GM19463 (cell line): ENCODE measurements around the gene SEC62.

Source experiments
- ATAC-seq: cut with Tn5 transposase; IDR thresholded peaks from one replicate; pipeline ENCODE4 v1.9.1; 2021; ENCODE audit warnings: mild to moderate bottlenecking, moderate library complexity; ENCODE audit not compliant: unreplicated experiment

SEC62 gene

DNA sequence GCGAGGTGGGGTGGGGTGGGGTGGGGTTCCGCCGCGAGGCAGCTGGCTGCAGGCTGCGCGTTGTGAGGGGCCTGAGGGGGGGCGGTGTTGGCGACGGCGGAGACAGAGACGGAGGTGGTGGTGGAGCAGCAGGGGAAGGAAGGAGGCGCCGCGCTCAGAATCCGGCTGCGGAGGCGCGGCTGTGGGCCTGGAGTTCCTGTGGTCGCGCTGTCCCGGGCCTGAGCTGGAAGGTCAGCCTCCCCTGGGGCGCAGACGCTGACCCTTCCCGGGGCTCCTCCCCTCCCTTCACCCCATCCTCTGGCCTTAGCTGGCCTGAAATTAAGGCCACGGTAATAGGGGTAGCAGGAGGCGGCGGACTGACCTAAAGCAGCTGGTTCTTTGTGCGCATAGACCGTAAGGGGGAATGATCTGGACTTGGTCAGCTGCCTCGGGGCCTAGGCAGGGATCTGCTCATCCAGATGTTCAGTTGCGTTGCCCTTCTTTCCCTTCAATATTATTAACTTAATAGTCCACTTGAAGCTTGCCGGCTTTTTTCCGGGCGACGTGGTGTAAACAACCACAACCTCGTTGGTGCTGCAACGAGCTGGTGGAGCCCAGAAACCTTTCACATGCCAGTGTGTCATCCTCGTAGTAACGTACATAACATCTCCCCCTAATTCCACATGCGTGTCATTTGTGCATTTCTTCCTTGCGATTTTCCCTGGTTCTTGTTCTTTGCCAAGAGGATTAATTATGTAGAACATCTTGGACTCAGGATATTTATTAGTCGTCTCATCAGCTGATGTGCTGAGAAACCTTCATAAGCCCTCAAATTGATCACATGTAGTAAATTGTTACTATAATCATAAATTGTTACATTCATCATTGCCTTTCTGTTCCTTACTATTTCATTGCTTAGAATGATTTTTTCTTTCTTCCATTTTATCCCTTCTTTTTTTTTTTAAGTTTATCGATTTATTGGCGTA is 626 bp downstream of the SEC62 start:
- ATAC-seq = peak; percentile 31

- no peak for ATAC-seq
Measured at GRCh38 chr3:169968224-169968885, 1.7 kb downstream of the SEC62 start.

GRCh38 chr3:169969174-169970095 is 2.8 kb downstream of the SEC62 start:
- no peak for ATAC-seq

- no peak for ATAC-seq
Measured at GRCh38 chr3:169970847-169971246, 4.2 kb downstream of the SEC62 start.

GRCh38 chr3:169971522-169971921 is 4.9 kb downstream of the SEC62 start:
- ATAC-seq = no peak

GRCh38 chr3:169980055-169980454 is 13.4 kb downstream of the SEC62 start:
- ATAC-seq = no peak

DNA sequence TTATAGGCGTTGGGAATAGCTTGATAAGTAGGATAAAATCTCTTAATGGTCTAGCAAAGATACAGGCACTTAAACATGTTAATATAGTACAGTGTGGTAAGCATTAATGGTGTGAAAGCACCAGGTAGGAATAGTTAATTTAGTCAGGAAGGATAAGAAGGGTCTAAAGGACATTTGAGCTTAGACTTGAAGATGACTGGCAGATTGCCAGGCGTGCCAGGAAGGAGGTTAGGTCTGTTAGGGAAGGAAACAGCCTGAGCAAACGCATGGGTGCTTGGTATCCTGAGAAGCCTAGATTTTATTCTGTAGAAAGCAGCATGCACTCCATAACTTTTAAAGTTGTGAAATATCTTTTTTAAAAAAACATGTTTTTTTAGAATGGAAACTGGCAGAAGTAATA is 17.7 kb downstream of the SEC62 start:
- no peak for ATAC-seq

- no peak for ATAC-seq
Measured at GRCh38 chr3:169990431-169990830, 23.8 kb downstream of the SEC62 start.

GRCh38 chr3:169992156-169992555 is 25.5 kb downstream of the SEC62 start:
- no peak for ATAC-seq

DNA sequence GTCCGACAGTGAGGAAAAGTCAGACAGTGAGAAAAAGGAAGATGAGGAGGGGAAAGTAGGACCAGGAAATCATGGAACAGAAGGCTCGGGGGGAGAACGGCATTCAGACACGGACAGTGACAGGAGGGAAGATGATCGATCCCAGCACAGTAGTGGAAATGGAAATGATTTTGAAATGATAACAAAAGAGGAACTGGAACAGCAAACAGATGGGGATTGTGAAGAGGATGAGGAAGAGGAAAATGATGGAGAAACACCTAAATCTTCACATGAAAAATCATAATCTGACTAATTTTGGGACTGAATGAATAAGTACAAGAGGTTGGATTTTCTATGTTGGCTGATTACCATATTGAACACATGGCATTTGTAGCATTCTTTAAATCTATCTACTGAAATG is 26.2 kb downstream of the SEC62 start:
- ATAC-seq = no peak

GRCh38 chr3:169993761-169994160 is 27.2 kb downstream of the SEC62 start:
- no peak for ATAC-seq

DNA sequence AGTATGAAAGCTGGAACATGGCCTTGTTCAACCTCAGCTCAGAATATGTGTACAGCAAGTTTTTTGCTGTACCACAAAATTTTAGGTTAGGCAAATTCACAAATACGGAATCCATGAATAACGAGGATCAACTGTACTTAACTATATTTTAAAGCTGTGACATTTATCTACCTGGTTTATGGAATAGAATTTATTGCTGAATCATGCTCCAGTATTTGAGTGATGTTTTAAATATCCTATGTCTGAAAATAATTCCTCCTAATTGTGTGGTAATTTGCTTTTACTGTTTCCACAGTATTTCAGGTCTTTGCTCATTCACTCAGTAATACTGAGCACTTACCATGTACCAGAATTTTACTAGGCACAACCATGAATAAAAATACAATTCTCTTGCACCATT is 29.5 kb downstream of the SEC62 start:
- no peak for ATAC-seq

DNA sequence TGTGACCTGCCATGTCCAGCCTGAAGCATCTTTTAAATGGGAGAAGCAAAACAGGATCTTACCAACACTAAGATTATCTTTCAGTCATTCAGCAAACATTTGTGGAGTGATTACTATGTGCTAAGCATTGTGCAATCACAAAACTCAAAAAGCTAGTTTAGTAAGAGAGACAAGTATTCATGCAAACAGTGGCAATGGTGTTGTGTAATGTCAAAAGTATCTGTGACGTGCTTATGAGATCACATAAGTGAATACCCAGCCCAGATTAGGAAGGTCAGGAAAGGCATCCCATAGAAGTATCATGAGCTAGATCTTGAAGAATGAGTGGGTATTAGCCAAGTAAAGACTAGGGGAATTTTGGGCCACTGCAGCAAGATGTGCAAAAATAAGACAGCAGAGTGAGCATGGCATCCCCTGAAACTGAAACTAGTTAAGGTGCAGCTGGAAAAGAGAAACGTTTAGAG is 32.1 kb downstream of the SEC62 start:
- peak; percentile 20 for ATAC-seq

DNA sequence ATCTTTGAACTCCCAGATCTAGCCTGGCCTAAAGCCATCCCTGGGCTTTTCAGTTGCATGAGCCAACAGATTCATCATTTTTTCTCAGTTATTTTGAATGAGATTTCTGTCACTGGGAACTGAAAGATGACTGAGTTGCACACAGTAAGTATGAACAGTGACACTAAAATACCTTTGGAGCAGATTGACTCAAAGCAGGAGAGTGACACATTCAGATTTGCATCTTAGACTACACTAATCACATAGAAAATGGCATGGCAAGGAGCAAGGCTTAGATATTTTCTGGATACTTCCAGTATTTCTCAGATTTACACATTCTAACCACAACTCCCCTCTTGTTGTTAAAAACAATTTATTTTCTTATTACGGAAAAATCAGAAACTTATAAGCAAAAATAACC is 32.8 kb downstream of the SEC62 start:
- peak; percentile 96 for ATAC-seq

GRCh38 chr3:170000051-170000450 is 33.4 kb downstream of the SEC62 start:
- no peak for ATAC-seq

GRCh38 chr3:170002231-170002630 is 35.6 kb downstream of the SEC62 start:
- no peak for ATAC-seq

DNA sequence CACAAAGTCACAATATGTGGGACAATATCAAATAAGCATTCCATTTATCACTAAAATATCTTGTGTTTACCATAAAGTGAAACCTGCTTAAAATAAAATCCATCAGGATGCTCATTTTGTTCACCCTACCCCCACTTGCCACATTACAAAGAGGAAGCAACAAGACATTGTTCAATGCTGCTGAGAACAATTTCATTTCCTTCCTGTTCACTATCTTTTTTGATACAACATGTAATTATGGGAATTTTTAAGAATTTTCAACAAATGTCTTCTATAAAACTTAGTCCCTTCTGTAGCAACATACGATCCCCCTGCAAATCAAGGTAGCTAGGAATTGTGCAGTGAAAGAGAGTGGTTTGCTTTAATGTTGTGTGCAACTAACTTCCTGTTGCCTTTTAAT is 36.3 kb downstream of the SEC62 start:
- no peak for ATAC-seq

DNA sequence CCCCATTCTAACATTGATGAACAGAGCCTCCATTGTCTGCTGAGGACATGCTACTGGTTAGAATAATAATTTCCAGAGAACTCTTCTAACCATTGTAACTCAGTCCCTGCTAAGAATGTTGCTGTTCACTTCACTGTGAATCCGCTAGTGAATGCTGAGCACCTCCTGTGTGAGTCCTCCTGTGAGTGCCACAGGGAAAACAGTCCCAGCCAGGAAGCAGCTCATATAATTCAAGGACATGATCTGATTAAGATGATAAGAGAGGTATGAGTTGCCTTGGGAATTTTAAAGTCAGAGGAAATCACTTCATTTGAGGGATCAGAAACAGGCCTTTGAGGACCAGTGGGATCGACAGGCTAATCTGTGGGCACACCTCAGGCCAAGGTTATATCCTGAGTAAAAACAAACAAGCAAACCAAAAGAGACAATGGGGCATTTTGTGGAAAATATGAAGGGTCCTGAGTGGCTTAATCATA is 37.3 kb downstream of the SEC62 start:
- ATAC-seq = no peak

- ATAC-seq = no peak
Measured at GRCh38 chr3:170007031-170007663, 40.5 kb downstream of the SEC62 start.

DNA sequence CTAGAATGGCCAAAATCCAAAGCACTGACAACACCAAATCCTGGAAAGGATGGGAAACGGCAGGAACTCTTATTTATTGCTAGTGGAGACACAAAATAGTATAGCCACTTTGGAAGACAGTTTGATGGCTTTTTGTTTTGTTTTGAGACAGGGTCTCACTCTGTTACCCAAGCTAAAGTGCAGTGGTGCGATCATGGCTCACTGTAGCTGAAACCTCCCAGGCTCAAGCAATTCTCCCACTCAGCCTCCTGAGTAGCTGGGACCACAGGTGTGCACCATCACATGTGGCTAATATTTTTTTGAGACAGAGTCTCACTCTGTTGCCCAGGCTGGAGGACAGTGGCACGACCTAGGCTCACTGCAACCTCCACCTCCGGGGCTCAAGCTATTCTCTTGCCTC is 43.9 kb downstream of the SEC62 start:
- ATAC-seq = no peak
